GM19328 (cell line): Measurements from ENCODE around the gene PRKN.

Source experiments
- ATAC-seq: cut with Tn5 transposase; IDR thresholded peaks from one replicate; pipeline ENCODE4 v1.9.1; 2021; ENCODE audit warnings: mild to moderate bottlenecking, moderate library complexity; ENCODE audit not compliant: unreplicated experiment

Gene PRKN

GRCh38 chr6:161414180-161414579, 1313.4 kb downstream of the PRKN start:
- no peak for ATAC-seq

- no peak for ATAC-seq
Measured at GRCh38 chr6:161413355-161413771, 1314.2 kb downstream of the PRKN start.

DNA sequence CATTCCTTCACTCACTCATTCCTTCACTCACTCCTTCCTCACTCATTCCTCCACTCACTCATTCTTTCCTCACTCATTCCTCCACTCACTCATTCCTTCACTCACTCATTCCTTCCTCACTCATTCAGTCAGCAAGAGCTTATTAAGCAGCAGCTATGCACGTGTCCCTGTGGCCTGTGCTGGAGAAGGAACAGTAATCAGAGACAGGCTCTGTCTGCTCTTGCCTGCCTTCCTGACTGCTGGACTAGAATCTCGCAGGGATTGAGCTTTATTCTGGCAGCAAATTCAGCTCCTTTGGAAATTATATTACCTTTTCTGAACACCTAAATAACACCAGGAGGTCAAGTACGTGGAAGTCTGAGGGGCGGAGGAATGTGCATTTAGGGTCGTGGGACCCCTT, 1314.8 kb downstream of the PRKN start:
- ATAC-seq, result no peak

DNA sequence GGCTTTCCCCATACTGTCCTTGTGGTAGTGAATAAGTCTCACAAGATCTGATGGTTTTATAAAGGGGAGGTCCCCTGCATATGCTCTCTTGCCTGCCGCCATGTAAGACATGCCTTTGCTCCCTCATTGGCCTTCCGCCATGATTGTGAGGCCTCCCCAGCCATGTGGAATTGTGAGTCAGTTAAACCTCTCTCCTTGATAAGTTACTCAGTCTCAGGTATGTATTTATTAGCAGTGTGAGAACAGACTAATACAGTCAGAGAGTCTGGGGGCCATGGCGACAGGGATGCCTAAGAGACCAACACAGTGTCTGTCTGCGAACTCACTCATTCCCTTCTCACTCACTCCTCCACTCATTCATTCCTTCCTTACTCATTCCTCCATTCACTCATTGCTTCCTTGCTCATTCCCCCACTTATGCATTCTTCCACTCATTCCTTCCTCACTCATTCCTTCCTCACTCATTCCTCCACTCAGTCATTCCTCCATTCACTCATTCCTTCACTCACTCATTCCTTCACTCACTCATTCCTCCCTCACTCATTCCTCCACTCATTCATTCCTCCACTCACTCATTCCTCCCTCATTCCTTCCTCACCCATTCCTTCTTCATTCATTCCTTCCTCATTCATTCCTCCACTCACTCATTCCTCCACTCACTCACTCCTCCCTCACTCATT, 1316.2 kb downstream of the PRKN start:
- ATAC-seq, result no peak

DNA sequence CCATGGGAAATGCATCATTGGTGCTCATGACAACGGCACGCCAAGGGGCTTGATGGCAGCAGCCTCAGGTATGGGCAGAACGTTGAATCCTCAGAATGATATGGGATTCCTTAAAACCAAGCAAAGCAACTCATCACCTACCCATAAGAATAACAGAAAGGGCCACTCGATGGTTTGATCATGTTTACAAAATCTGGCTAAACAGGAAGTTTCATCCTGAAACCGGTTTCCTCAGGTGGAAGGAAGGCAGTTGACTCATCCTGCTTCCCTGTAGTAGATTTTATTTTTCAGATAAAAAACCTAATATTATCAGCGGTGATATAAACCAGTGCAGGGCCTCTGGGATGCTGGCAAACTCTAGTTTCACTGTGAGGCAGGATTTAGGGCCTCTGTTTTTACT, 1316.8 kb downstream of the PRKN start:
- no peak for ATAC-seq

DNA sequence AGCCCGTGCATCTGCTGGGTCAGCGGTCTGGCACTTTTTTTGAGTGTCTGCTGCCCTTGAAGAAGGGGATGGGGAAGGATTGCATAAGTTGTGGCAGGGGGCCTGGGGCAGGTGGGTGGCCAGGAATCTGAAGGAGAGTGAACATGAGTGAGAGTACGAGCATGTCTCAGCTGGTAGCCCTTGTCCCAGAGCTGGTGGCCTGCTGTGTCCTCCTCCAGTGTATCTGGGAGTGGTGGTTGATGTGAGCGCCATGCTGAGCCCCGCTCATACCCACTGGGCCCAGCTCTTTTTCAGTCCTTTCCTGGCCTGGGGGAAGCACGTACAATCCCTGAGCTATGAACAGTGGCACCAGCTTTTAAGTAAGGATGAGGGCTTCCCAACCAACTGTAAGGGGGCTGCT, 1317.5 kb downstream of the PRKN start:
- no peak for ATAC-seq

GRCh38 chr6:161409353-161409752, 1318.2 kb downstream of the PRKN start:
- no peak for ATAC-seq

DNA sequence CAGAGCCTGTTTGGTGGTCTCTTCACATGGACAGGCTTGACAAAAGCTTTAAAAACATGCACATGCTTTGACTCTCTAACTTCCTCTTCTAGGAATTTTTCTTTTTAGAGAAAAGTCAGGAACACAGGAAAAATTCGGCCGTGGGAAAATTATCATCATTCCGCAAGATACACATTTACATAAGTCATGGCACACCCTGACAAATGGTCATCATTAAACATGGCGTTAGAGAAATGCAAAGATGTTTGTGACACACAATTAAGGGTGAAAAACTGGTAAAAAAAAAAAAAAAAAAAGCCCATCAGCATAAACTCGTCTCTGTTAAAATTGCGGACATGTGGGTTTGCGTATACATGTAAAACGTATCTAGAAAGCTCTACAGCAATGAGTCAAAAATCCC, 1319.5 kb downstream of the PRKN start:
- ATAC-seq, result no peak

- ATAC-seq, result no peak
Measured at GRCh38 chr6:161407581-161407980, 1320.0 kb downstream of the PRKN start.

DNA sequence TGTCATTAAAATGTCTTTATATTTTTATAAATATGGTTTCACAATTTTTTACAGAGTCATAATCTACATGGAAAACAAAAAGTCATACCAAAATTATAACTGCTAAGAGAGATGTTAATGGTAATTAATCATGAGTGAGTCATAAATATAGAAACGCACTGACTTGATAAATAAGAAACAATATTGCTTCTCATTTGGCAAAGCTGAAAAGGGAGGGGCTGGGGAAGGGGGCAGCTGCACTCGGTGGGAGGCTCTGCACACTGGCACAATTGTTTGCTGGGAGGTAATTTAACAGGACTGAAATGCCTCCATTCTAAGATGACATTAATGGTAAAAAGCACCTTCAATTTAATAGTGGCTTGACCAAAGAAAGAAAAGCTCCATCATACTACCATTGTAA, 1320.5 kb downstream of the PRKN start:
- no peak for ATAC-seq

DNA sequence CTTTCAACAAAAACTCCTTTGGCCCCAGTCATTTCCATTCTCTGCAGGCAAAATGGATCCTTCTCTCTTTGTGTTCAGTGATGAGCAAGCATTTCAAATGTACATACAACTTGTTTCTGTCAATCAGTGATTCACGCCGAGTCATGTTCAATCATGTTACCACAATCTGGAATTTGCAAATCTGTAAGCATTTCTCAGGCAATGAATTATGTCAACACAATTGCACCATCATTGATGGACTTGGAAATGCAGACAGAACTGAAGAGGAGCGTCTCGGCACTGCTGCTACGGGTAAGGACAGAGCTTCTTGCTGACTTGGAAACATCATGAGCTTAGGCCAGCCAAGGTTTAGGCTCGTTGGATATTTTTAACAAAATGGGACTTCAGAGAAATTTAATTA, 1320.9 kb downstream of the PRKN start:
- no peak for ATAC-seq

DNA sequence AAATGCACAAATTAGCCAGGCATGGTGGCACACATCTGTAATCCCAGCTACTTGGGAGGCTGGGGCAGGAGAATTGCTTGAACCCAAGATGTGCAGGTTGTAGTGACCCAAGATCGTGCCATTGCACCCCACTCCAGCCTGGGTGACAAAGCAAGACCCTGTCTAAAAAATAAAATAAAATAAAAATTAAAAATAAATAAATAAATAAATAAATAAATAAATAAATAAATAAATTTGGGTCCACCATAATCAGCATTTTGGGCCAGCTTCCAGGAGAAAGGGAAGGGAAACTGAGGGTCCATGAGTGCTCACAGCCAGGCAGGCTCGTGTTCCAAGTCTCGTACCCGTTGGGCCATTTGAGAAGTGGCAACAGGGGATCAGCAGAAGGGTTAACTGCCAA, 1322.1 kb downstream of the PRKN start:
- ATAC-seq, result no peak

DNA sequence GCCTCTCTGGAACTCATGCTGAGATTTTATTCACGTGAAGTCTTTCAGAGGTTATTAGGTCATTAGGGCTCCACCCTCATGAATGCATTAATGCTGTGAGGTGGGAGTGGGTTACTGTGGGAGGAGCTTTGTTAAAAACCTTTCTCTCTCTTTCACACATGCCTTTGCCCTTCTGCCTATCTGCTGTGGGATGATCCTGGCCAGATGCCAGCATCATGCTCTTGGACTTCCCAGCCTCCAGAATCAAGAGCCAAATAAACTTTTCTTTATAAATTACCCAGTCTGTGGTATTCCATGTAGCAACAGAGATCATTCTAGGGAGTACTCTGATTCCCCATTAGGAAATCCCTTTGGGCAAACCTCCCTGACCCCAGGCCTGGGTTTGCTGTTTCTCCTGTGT, 1323.8 kb downstream of the PRKN start:
- no peak for ATAC-seq

GRCh38 chr6:161401587-161402309, 1325.8 kb downstream of the PRKN start:
- no peak for ATAC-seq

DNA sequence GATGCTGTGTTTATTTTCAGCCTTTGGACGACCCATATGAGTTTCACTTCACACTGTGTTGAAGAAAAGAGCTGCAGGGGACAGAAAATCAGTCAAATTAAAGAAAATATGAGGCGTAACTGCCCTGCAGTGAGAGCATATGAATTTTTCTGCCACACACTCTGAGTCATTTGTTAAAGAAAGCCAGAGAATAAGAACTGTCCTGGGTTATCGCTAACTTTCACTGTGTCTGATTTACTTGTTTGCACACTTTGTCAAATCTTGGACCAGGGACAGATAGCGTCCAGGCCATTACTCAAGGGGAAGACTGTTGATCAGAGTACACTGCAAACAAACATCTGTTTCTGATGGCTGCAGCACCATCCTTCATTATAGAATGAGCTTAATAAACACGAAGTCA, 1326.9 kb downstream of the PRKN start:
- no peak for ATAC-seq

- ATAC-seq, result no peak
Measured at GRCh38 chr6:161396539-161396938, 1331.0 kb downstream of the PRKN start.

DNA sequence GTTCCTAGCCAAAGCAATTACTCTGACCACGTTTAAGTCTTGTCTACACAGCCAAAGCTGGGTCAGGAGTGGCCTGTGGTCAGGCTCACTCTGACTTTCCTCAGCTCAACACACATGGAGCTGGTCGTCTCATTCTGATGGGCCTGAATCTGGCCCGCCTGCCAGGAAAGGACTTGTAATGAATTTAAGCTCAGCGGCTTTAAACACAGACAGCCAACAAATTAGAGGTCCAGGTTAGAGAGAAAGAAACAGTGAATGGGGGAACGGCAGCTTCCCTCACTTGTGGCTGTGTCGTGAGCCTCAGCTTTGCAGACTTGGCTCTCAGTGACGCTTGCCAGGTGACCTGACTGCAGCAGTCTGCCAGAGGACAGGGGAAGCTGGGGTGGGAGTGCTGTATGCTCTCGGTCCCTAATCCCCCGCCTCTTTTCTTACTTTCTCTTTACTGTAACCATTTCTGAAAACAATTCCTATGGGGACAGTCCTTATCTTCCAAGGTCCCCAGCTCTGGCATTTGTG, 1331.8 kb downstream of the PRKN start:
- ATAC-seq, result no peak

GRCh38 chr6:161394437-161394836, 1333.1 kb downstream of the PRKN start:
- ATAC-seq, result no peak

DNA sequence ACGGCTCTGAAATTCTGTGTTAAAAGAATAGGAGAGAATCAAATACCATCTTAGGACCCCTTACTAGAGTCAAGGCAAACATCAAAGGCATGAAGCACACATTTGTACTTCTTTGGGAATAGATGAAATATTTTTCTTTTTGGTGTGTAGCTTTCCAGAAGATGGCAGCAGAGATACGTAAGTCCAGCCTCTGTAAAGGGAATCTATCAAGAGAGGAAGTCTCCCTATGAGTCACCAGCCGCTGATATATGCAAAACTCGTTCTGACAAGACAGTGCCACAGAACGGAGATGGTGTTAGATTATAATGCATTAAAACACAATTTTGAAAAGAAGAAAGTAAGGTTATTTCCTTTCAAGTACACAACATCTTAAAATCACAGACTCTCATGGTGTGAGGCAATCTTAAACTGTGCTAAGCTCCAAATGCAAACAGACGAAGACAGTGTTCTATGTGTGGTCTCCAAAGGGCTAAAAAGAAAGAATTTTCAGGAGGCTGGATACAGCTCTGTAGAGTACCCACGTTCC, 1333.7 kb downstream of the PRKN start:
- peak; percentile 97 for ATAC-seq

GRCh38 chr6:161393292-161393691, 1334.3 kb downstream of the PRKN start:
- ATAC-seq, result no peak

DNA sequence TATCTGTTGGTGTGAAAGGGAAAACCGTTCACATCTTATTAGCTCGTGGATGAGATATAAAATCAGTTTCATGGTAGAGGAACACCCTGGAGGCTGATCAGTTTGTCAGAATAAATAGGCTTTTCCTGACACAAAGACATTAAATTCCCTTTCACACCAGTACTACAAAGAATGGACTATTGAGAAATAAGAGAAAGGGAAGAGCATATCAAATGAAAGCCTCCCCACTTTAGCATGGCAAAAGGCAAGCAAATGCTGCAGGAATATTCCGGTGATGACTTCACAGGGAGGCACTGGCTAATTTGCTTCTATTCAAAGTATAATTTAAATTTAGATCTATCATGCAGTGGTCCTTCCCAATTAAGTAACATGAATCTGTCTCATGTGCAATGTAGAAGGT, 1337.8 kb downstream of the PRKN start:
- ATAC-seq, result no peak

- ATAC-seq, result no peak
Measured at GRCh38 chr6:161383951-161384350, 1343.6 kb downstream of the PRKN start.
